Lower leg skin (tissue), 3 donors: ENCODE measurements around the gene HMGB2.

Experiments
- POLR2A ChIP-seq, 2 donors: fragments of 450-650 bp; IDR thresholded peaks; one replicate each; pipeline ENCODE4 v1.6.1; 2016 to 2017; ENCODE audit warnings: antibody characterized with exemption in 2 of 2, mild to moderate bottlenecking in 1 of 2, moderate library complexity in 1 of 2
- TF ChIP-seq, protein P1 (sequence below), 3 donors: fragments of 450-650 bp; IDR thresholded peaks; one replicate each; pipeline ENCODE4 v1.5.1; 2016; ENCODE audit warnings: antibody characterized with exemption in 3 of 3, mild to moderate bottlenecking in 3 of 3, moderate library complexity in 2 of 3

DNA sequence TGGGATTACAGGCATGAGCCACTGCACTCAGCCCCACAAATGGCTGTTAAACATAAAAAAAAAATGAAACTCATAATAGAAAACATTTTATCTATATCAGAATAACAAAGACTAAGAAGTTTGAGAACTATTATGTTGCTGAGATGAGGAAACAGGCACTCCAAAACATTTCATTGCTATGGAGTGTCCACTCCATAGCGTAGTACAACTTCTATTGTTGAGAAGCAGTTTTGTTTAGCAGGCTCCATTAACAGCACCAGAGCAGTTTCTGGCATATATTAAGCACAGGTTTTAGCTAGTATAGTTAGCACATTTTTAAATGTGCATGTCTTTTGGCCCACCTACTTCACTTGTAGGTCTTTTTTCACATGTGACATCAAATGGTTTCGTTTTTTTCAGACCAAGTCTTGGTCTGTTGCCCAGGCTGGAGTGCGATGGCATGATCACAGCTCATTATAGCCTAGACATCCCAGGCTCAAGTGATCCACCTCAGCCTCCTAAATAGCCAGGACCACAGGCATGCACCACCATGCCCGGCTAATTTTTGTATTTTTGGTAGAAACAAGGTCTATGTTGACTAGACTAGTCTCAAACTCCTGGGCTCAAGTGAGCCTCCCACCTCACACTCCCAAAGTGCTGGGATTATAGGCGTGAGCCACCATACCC is 5.8 kb downstream of the HMGB2 start:
- no peak for TF ChIP-seq POLR2A (IDR thresholded peaks at IDR 0.05)
- TF ChIP-seq, protein P1, sequence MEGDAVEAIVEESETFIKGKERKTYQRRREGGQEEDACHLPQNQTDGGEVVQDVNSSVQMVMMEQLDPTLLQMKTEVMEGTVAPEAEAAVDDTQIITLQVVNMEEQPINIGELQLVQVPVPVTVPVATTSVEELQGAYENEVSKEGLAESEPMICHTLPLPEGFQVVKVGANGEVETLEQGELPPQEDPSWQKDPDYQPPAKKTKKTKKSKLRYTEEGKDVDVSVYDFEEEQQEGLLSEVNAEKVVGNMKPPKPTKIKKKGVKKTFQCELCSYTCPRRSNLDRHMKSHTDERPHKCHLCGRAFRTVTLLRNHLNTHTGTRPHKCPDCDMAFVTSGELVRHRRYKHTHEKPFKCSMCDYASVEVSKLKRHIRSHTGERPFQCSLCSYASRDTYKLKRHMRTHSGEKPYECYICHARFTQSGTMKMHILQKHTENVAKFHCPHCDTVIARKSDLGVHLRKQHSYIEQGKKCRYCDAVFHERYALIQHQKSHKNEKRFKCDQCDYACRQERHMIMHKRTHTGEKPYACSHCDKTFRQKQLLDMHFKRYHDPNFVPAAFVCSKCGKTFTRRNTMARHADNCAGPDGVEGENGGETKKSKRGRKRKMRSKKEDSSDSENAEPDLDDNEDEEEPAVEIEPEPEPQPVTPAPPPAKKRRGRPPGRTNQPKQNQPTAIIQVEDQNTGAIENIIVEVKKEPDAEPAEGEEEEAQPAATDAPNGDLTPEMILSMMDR (IDR thresholded peaks at IDR 0.05), result no peak
